GM10266 (cell line): ENCODE measurements around the gene LCN6.

ENCODE experiments used
- DNase-seq: peaks from one replicate; pipeline ENCODE4 v3.0.0; 2012; ENCODE audit errors: extremely low spot score
- TF ChIP-seq, protein P1 (sequence below): IDR thresholded peaks from 2 replicates; pipeline ENCODE4 v1.5.1; 2012; ENCODE audit warnings: mild to moderate bottlenecking, low read depth; ENCODE audit not compliant: control insufficient read depth, insufficient read depth; ENCODE audit errors: missing control alignments

Gene LCN6

DNA sequence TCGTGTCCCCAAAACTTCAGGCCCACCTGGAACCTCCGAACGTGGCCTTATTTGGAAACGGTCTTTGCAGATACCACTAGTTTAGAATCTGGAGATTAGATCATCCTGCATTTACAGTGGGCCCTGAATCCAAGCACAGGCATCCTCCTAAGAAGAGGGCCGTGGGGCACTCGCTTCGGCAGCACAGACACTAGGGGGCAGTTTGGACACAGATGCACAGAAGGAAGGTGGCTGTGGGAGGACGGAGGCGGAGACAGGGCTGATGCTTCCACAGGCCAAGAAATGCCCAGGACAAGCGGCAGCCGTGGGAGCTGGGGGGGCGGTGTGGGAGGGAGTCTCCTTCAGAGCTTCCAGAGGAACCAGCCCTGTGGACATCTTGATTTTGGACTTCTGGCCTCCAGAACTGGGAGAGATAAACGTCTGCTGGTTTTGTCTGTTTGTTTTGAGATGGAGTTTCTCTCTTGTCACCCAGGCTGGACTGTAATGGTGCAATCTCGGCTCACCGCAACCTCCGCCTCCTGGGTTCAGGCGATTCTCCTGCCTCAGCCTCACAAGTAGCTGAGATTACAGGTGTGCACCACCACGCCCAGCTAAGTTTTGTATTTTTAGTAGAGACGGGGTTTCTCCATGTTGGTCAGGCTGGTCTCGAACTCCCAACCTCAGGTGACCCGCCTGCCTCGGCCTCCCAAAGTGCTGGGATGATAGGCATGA is 12.7 kb upstream of the LCN6 start:
- peak; percentile 68 for DNase-seq

DNA sequence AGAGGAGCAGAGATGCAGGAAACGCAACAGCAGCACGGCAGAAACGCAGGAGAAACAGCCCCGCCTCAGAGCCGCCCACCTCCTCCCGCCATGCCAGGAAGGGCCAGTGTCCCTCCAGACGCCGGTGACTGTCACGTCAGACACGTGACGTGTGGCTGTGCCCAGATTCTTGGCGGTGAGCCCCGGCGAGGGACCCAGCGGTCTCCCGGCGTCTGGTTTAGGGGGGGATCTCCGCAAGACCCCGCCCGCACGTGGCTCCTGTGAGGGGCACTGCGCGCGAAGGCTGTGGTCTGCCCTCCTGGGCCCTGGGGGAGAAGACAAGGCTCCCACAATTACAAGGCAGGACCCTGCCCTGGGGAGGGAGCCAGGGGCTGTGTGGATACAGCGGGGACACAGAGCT is 12.1 kb upstream of the LCN6 start:
- TF ChIP-seq, protein P1, sequence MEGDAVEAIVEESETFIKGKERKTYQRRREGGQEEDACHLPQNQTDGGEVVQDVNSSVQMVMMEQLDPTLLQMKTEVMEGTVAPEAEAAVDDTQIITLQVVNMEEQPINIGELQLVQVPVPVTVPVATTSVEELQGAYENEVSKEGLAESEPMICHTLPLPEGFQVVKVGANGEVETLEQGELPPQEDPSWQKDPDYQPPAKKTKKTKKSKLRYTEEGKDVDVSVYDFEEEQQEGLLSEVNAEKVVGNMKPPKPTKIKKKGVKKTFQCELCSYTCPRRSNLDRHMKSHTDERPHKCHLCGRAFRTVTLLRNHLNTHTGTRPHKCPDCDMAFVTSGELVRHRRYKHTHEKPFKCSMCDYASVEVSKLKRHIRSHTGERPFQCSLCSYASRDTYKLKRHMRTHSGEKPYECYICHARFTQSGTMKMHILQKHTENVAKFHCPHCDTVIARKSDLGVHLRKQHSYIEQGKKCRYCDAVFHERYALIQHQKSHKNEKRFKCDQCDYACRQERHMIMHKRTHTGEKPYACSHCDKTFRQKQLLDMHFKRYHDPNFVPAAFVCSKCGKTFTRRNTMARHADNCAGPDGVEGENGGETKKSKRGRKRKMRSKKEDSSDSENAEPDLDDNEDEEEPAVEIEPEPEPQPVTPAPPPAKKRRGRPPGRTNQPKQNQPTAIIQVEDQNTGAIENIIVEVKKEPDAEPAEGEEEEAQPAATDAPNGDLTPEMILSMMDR = no peak
- DNase-seq = no peak

More for the DNA sequence above, 12.7 kb upstream of the LCN6 start:
- TF ChIP-seq, protein P1 = peak; percentile 77

DNA sequence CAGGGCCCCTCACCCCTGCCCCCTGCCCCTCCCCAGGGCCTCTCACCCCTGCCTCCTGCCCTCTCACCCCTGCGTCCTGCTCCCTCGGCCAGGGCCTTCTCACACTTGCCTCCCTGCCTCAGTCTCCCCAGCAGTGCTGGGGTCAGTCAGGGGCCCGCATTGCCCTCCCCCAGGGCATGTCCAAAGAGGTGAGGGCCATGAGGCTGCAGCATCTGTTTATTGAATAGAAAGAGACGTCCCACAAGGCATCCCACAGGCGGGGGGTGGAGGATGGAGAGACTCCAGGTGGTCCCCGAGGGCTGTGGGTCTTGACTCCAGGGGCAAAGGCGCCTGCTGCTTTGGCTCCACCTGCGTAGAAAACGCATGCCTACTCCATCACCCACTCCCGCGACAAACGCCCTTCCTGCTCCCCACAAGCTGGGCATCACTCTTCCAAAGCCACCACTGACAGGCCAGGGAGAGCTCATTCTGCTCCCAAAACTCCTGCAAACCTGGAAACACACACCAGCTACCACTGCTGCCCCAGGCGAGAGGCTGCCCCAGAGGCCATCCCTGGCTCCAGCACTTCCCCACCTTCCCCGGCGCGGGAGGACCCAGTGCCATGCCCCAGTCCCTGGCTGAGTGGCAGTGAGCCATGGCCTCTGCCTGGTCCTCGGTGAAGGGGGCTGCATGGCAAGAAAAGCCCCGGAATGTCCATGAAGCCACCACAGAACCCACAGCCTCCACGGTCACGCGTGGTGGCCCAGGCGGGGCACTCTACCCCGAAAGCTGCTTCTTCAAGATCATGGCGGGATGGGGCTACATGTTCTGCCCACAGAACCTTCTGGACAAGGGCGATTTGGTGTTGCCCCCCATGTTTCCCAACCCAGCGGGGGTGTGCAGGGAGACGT is 11.4 kb upstream of the LCN6 start:
- TF ChIP-seq, protein P1 = no peak
- DNase-seq = no peak

DNA sequence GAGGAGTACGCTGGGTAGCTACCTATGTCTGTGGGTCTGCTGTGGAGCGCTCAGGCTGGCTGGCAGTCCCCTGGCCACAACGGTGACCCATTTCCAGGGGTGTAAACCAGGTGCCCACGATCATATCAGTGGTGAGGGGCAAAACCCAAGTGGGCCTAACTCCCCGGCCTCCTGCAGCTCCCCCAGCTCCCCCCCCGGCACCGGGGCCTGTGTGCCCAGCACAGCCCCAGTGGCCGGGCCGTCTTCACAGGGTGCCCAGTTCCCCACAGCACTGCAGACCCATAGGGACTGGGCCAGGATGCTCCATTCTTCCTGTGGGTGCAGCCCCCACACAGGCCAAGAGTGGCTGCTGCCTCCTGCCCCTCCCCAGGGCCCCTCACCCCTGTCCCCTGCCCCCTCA is 10.7 kb upstream of the LCN6 start:
- TF ChIP-seq, protein P1 = no peak
- no peak for DNase-seq

DNA sequence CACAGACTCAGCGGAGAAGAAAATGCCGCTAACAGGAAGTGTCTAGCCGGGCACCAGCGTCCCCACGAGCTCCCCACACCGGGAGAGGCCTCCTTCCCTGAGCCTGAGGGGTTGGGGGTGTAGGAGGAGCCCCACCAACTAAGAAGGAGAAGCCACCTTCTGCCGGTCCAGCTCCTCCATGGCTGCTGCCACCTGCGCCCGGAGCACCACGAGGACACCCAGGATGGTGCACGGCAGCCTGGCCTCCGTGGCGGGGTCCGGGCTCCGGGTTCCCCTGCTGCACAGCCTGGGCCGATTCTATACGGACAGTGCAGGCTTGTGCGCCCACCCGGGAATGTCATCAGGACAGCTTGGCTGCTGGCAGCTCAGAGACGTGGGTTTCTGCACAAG is 9.4 kb upstream of the LCN6 start:
- no peak for DNase-seq
- TF ChIP-seq, protein P1 = no peak

DNA sequence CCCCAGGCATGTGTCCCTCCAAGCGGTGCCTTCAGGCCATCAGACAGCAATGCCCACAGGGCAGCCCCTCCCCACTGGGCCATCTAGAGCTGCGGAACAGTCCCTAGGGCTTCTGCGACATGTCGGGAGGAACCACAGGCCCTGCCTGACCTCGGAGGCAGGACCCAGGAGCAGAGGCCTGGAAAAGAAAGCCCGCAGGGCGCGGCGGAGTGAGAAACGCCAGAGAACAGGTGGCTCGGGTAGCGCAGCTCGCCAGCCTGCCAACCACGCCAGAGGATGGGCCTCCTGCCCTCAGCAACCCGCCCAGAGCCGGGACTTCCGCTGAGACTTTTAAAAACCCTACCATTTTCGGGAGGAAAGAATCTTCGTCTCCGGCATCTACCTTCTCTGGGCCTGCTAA is 9.0 kb upstream of the LCN6 start:
- TF ChIP-seq, protein P1 = no peak
- no peak for DNase-seq

DNA sequence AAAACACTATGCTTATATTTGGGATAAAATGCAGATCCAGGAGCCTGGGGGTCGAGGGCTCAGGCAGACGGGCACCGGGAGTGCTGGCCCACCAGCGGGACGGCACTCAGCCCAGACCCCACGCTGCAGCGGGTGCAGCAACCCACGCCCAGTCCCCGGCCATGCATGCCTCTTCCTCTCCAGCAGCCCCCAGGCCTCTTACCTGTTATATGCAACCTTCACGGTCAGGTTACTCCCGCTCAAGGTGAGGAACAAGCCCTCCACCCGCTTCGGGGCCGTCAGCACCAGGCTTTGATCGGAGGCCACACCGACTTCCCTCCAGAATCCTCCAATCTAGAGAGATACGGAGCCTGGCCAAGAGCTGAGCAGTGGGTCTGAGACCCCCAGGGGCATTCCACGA is 8.5 kb upstream of the LCN6 start:
- TF ChIP-seq, protein P1 = no peak
- no peak for DNase-seq
